SK-N-SH treated with all-trans-retinoic acid at 6 μM for 48 hours (cell line): Measurements from ENCODE around the gene DYNLRB1.

Experiments
- ATAC-seq: fragments of 200-7000 bp; cut with Tn5 transposase; 3 replicates; pipeline ENCODE4 v1.9.1; 2020; ENCODE audit warnings: mild to moderate bottlenecking, moderate library complexity
- ARNTL ChIP-seq: fragments of 450-650 bp; formaldehyde crosslinking; IDR thresholded peaks from 2 replicates; pipeline ENCODE4 v1.5.0; 2020; ENCODE audit warnings: low read depth, mild to moderate bottlenecking, moderate library complexity, borderline replicate concordance
- BACH2 ChIP-seq: fragments of 250-450 bp; sonication (Bioruptor Pico); IDR thresholded peaks from 2 replicates; pipeline ENCODE4 v1.9.0; 2021; ENCODE audit warnings: mild to moderate bottlenecking, borderline replicate concordance
- CSDC2 ChIP-seq: fragments of 250-450 bp; sonication (Bioruptor Pico); IDR thresholded peaks from 2 replicates; pipeline ENCODE4 v1.5.0; 2020; ENCODE audit warnings: mild to moderate bottlenecking, moderate library complexity
- ESRRG ChIP-seq: fragments of 250-450 bp; sonication (Bioruptor Pico); IDR thresholded peaks from 2 replicates; pipeline ENCODE4 v1.6.1; 2021; ENCODE audit warnings: mild to moderate bottlenecking
- GLIS3 ChIP-seq: fragments of 250-450 bp; sonication (Bioruptor Pico); IDR thresholded peaks from 2 replicates; pipeline ENCODE4 v1.5.0; 2020; ENCODE audit warnings: mild to moderate bottlenecking, moderate library complexity
- ISL1 ChIP-seq: fragments of 250-450 bp; sonication (Bioruptor Pico); IDR thresholded peaks from 2 replicates; pipeline ENCODE4 v2.1.2; 2022; ENCODE audit warnings: mild to moderate bottlenecking, moderate library complexity
- OSR1 ChIP-seq: fragments of 250-450 bp; sonication (Bioruptor Pico); IDR thresholded peaks from 2 replicates; pipeline ENCODE4 v1.8.0; 2022; ENCODE audit warnings: moderate library complexity, mild to moderate bottlenecking, inconsistent platforms
- PATZ1 ChIP-seq: fragments of 250-450 bp; sonication (Bioruptor Pico); IDR thresholded peaks from 2 replicates; pipeline ENCODE4 v1.8.0; 2020; ENCODE audit warnings: mild to moderate bottlenecking, moderate library complexity, borderline replicate concordance
- PPARA ChIP-seq: fragments of 250-450 bp; sonication (Bioruptor Pico); IDR thresholded peaks from 2 replicates; pipeline ENCODE4 v1.5.0; 2020; ENCODE audit warnings: mild to moderate bottlenecking, borderline replicate concordance
- RARB ChIP-seq: fragments of 250-450 bp; sonication (Bioruptor Pico); IDR thresholded peaks from 2 replicates; pipeline ENCODE4 v1.8.0; 2021; ENCODE audit warnings: mild to moderate bottlenecking, moderate library complexity
- SNAI2 ChIP-seq: fragments of 250-450 bp; sonication (Bioruptor Pico); IDR thresholded peaks from 2 replicates; pipeline ENCODE4 v1.5.0; 2020; ENCODE audit warnings: mild to moderate bottlenecking, moderate library complexity
- TCF4 ChIP-seq: fragments of 250-450 bp; sonication (Bioruptor Pico); IDR thresholded peaks from 2 replicates; pipeline ENCODE4 v1.8.0; 2021; ENCODE audit warnings: mild to moderate bottlenecking, moderate library complexity, borderline replicate concordance
- TOX ChIP-seq: fragments of 250-450 bp; sonication (Bioruptor Pico); IDR thresholded peaks from 2 replicates; pipeline ENCODE4 v1.8.0; 2021; ENCODE audit warnings: mild to moderate bottlenecking, moderate library complexity, borderline replicate concordance
- ZC3H10 ChIP-seq: fragments of 250-450 bp; sonication (Bioruptor Pico); IDR thresholded peaks from 2 replicates; pipeline ENCODE4 v1.5.1; 2021; ENCODE audit warnings: mild to moderate bottlenecking, moderate library complexity
- ZFP30 ChIP-seq: fragments of 450-650 bp; formaldehyde crosslinking; IDR thresholded peaks from 2 replicates; pipeline ENCODE4 v1.5.0; 2022; ENCODE audit warnings: mild to moderate bottlenecking, moderate library complexity
- ZNF565 ChIP-seq: fragments of 450-650 bp; formaldehyde crosslinking; conservative IDR thresholded peaks from 2 replicates; pipeline ENCODE4 v1.5.0; 2020; ENCODE audit warnings: low read depth, mild to moderate bottlenecking, moderate library complexity
- ZNF70 ChIP-seq: fragments of 450-650 bp; formaldehyde crosslinking; IDR thresholded peaks from 2 replicates; pipeline ENCODE4 v1.5.0; 2020; ENCODE audit warnings: mild to moderate bottlenecking, moderate library complexity
- ZNF8 ChIP-seq: fragments of 450-650 bp; formaldehyde crosslinking; IDR thresholded peaks from 2 replicates; pipeline ENCODE4 v1.5.0; 2020; ENCODE audit warnings: mild to moderate bottlenecking, moderate library complexity
- TF ChIP-seq, protein P1 (sequence below): fragments of 250-450 bp; sonication (Bioruptor Pico); IDR thresholded peaks from 2 replicates; pipeline ENCODE4 v1.5.1; 2021; ENCODE audit warnings: mild to moderate bottlenecking, moderate library complexity
- TF ChIP-seq, protein P2 (sequence below): fragments of 250-450 bp; sonication (Bioruptor Pico); IDR thresholded peaks from 2 replicates; pipeline ENCODE4 v1.8.0; 2021; ENCODE audit warnings: low read depth, mild to moderate bottlenecking, moderate library complexity, borderline replicate concordance
- TF ChIP-seq, protein P3 (sequence below): fragments of 250-450 bp; sonication (Bioruptor Pico); IDR thresholded peaks from 2 replicates; pipeline ENCODE4 v1.5.1; 2020; ENCODE audit warnings: low read depth, mild to moderate bottlenecking, moderate library complexity

Gene DYNLRB1

GRCh38 chr20:34573541-34574300 is 57.5 kb downstream of the DYNLRB1 start:
- ATAC-seq, result no peak

DNA sequence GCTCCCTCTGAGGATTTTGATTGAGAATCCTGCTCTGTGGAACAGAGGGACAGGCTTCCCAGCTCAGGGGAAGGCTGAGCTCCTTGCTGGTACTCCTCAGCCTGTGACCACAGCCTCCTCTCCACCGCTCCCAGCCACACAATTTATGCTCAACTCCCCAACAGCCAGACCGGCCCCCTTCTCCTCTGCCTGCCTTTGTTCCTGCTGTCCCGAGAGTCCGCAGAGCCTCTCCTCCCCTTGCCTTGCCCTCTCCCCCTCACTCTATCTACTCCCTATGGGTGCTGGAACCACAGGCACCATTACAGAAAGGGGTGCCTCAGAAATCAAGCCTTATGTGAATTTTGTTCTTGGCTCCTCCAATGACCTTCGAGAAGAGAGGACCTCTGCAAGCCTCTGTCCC is 58.2 kb downstream of the DYNLRB1 start:
- ATAC-seq, result no peak

More at GRCh38 chr20:34573541-34574300, 57.5 kb downstream of the DYNLRB1 start:
- TF ChIP-seq ESRRG (CRISPR knock-in tag), result no peak
- no peak for TF ChIP-seq PPARA (CRISPR knock-in tag)
- TF ChIP-seq ZNF565 (CRISPR knock-in tag), result no peak
- no peak for TF ChIP-seq TOX
- TF ChIP-seq, protein P1, sequence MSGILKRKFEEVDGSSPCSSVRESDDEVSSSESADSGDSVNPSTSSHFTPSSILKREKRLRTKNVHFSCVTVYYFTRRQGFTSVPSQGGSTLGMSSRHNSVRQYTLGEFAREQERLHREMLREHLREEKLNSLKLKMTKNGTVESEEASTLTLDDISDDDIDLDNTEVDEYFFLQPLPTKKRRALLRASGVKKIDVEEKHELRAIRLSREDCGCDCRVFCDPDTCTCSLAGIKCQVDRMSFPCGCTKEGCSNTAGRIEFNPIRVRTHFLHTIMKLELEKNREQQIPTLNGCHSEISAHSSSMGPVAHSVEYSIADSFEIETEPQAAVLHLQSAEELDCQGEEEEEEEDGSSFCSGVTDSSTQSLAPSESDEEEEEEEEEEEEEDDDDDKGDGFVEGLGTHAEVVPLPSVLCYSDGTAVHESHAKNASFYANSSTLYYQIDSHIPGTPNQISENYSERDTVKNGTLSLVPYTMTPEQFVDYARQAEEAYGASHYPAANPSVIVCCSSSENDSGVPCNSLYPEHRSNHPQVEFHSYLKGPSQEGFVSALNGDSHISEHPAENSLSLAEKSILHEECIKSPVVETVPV, result no peak
- no peak for TF ChIP-seq ZNF70 (CRISPR knock-in tag)
- TF ChIP-seq, protein P2, sequence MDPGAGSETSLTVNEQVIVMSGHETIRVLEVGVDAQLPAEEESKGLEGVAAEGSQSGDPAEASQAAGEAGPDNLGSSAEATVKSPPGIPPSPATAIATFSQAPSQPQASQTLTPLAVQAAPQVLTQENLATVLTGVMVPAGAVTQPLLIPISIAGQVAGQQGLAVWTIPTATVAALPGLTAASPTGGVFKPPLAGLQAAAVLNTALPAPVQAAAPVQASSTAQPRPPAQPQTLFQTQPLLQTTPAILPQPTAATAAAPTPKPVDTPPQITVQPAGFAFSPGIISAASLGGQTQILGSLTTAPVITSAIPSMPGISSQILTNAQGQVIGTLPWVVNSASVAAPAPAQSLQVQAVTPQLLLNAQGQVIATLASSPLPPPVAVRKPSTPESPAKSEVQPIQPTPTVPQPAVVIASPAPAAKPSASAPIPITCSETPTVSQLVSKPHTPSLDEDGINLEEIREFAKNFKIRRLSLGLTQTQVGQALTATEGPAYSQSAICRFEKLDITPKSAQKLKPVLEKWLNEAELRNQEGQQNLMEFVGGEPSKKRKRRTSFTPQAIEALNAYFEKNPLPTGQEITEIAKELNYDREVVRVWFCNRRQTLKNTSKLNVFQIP (CRISPR knock-in tag), result no peak
- TF ChIP-seq GLIS3 (CRISPR knock-in tag), result no peak
- no peak for TF ChIP-seq BACH2 (CRISPR knock-in tag)
- TF ChIP-seq, protein P3, sequence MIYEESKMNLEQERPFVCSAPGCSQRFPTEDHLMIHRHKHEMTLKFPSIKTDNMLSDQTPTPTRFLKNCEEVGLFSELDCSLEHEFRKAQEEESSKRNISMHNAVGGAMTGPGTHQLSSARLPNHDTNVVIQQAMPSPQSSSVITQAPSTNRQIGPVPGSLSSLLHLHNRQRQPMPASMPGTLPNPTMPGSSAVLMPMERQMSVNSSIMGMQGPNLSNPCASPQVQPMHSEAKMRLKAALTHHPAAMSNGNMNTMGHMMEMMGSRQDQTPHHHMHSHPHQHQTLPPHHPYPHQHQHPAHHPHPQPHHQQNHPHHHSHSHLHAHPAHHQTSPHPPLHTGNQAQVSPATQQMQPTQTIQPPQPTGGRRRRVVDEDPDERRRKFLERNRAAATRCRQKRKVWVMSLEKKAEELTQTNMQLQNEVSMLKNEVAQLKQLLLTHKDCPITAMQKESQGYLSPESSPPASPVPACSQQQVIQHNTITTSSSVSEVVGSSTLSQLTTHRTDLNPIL (CRISPR knock-in tag), result no peak
- TF ChIP-seq ZNF8 (CRISPR knock-in tag), result no peak
- TF ChIP-seq SNAI2 (CRISPR knock-in tag), result no peak
- TF ChIP-seq ZC3H10 (CRISPR knock-in tag), result no peak
- no peak for TF ChIP-seq CSDC2
- no peak for TF ChIP-seq ZFP30
- TF ChIP-seq PATZ1 (CRISPR knock-in tag), result no peak
- TF ChIP-seq RARB (CRISPR knock-in tag), result no peak
- TF ChIP-seq TCF4 (CRISPR knock-in tag), result no peak
- no peak for TF ChIP-seq ARNTL (CRISPR knock-in tag)

More for the DNA sequence above, 58.2 kb downstream of the DYNLRB1 start:
- TF ChIP-seq, protein P3 (CRISPR knock-in tag), result no peak
- TF ChIP-seq CSDC2 (no peak), ZC3H10 (CRISPR knock-in tag) (no peak), PPARA (CRISPR knock-in tag) (no peak), TCF4 (CRISPR knock-in tag) (no peak), GLIS3 (CRISPR knock-in tag) (no peak), BACH2 (CRISPR knock-in tag) (no peak), OSR1 (CRISPR knock-in tag) (no peak), ISL1 (CRISPR knock-in tag) (no peak), ARNTL (CRISPR knock-in tag) (no peak), ZNF70 (CRISPR knock-in tag) (no peak), SNAI2 (CRISPR knock-in tag) (no peak)
- TF ChIP-seq, protein P1, result no peak
